Transverse colon (tissue), 4 donors: Measurements from ENCODE around the gene CEP152. TPM values are rescaled to one million over a fixed set of nuclear protein-coding genes. Genes with fewer than 3 reads are reported as not detected.

Source experiments
- DNase-seq: peaks from one replicate; pipeline ENCODE4 v3.0.0-alpha.2; 2019
- H3K27ac ChIP-seq, 4 donors: fragments of 200-600 bp; sonication (generic); 2 replicates each; pipeline ENCODE4 v1.5.1; 2016 to 2018; ENCODE audit warnings: inconsistent platforms in 4 of 4
- H3K27me3 ChIP-seq: fragments of 200-600 bp; sonication (generic); 2 replicates; pipeline ENCODE4 v1.5.1; 2017; ENCODE audit warnings: inconsistent platforms
- H3K36me3 ChIP-seq, 4 donors: fragments of 200-600 bp; sonication (generic); 2 replicates each; pipeline ENCODE4 v1.5.1; 2017 to 2019; ENCODE audit warnings: inconsistent platforms in 4 of 4
- H3K4me1 ChIP-seq, 4 donors: fragments of 200-600 bp; sonication (generic); 2 replicates each; pipeline ENCODE4 v1.5.1; 2017 to 2020; ENCODE audit warnings: inconsistent platforms in 4 of 4
- H3K4me3 ChIP-seq, 4 donors: fragments of 200-600 bp; sonication (generic); 1 replicate in 1 of 4; 2 replicates in 3 of 4; pipeline versions ENCODE4 v1.5.1 to v1.6.1; 2017 to 2019; ENCODE audit warnings: inconsistent platforms in 4 of 4
- H3K9me3 ChIP-seq, 2 donors: fragments of 200-600 bp; sonication (generic); 2 replicates each; pipeline ENCODE4 v1.5.1; 2017 to 2019; ENCODE audit warnings: inconsistent platforms in 2 of 2
- CTCF ChIP-seq, 5 experiments: fragments of 200-600 bp in 3 of 5; fragments of 450-650 bp in 2 of 5; sonication (generic) in 3 of 5; IDR thresholded peaks; 1 replicate in 2 of 5; 2 replicates in 3 of 5; pipeline ENCODE4 v1.5.1; 2016 to 2017; ENCODE audit warnings: antibody characterized with exemption in 5 of 5, inconsistent platforms in 3 of 5, mild to moderate bottlenecking in 2 of 5, moderate library complexity in 1 of 5
- EP300 ChIP-seq: sonication (generic); formaldehyde crosslinking; IDR thresholded peaks from one replicate; pipeline ENCODE4 v1.6.1; 2017; ENCODE audit warnings: antibody characterized with exemption, low read depth
- POLR2A ChIP-seq: fragments of 450-650 bp; IDR thresholded peaks from one replicate; pipeline ENCODE4 v1.6.1; 2016; ENCODE audit warnings: antibody characterized with exemption, mild to moderate bottlenecking, moderate library complexity
- POLR2AphosphoS5 ChIP-seq, 3 donors: sonication (generic); formaldehyde crosslinking; IDR thresholded peaks; one replicate each; pipeline ENCODE4 v1.6.1; 2016; ENCODE audit warnings: antibody characterized with exemption in 3 of 3
- WGBS, 2 donors: methylation state at CpG; one replicate each; pipeline ENCODE4 v1.1.5; 2018; ENCODE audit warnings: low coverage in 1 of 2; 5-methylcytosine and 5-hydroxymethylcytosine counted together
- in situ Hi-C, 4 donors: fragments of 200-750 bp; cut with MboI; loops; one replicate each; pipeline versions ENCODE4 v1.15.0 to v1.15.1; 2017; ENCODE audit warnings: low sequenced_read_pairs in 3 of 4, low pct_ligation_motif_present in 1 of 4, low pct_unique_long_range_greater_than_20kb in 1 of 4
- intact Hi-C: fragments of 100-400 bp; cut with DNase I; formaldehyde crosslinking; loops from one replicate; pipeline ENCODE4 v1.15.1; 2023; ENCODE audit warnings: low total_unique reads
- total RNA-seq, 4 donors: library from RNA; depleted of rRNA; stranded (reverse); fragments of >200 nt; gene quantifications; one replicate each; pipeline ENCODE4 v1.1.0, GENCODE V29; 2016

Gene CEP152
- total RNA-seq, 4 donors from 2014 or later = 3.4 to 16.7 (median 9.8) TPM

- TF ChIP-seq POLR2A = no peak
- TF ChIP-seq POLR2AphosphoS5 (IDR thresholded peaks at IDR 0.05) = no peak
- TF ChIP-seq CTCF (IDR thresholded peaks at IDR 0.05) = no peak
- TF ChIP-seq EP300 = no peak
- Histone ChIP-seq H3K9me3 (no peaks in the 10 kb centered on the region), H3K4me1 (no peaks in the 10 kb centered on the region), H3K4me3 (no peak overlapping the region), H3K27me3 (no peaks in the 10 kb centered on the region), H3K27ac (no peak overlapping the region), H3K36me3 (peaks cover 0 to 4% (median 0%) of the 10 kb centered on the region in 4 donors)
- in situ Hi-C loops (no loop called here), intact Hi-C loops (no loop called here)
- 86 to 88% methylated on average over 1 of the region's 1 CpG for WGBS, 2 donors
- DNase-seq = no peak
These were observed 36.4 kb downstream of the CEP152 start for GRCh38 chr15:48774484-48774883.

- Histone ChIP-seq H3K4me1 (no peaks in the 10 kb centered on the region), H3K9me3 (no peaks in the 10 kb centered on the region), H3K27ac (no peak overlapping the region), H3K27me3 (no peaks in the 10 kb centered on the region), H3K36me3 (peaks cover 0 to 23% (median 0%) of the 10 kb centered on the region in 4 donors), H3K4me3 (no peak overlapping the region)
- in situ Hi-C loops (no loop called here), intact Hi-C loops (no loop called here)
- 76 to 92% methylated on average over 3 to 4 of the region's 4 CpGs for whole genome bisulfite sequencing, 2 donors
- TF ChIP-seq POLR2A (no peak), EP300 (no peak), CTCF (IDR thresholded peaks at IDR 0.05) (no peak), POLR2AphosphoS5 (IDR thresholded peaks at IDR 0.05) (no peak)
- peak; percentile 15 for DNase-seq
These were observed 44.7 kb downstream of the CEP152 start for GRCh38 chr15:48766196-48766595.

GRCh38 chr15:48765022-48765421 is 45.8 kb downstream of the CEP152 start:
- no peaks in the 10 kb centered on the region for H3K4me1 ChIP-seq
- intact Hi-C loops = no loop called here
- DNase-seq = no peak
- no peak for TF ChIP-seq POLR2A
- no peak for TF ChIP-seq EP300
- no peak for TF ChIP-seq POLR2AphosphoS5 (IDR thresholded peaks at IDR 0.05)
- TF ChIP-seq CTCF (IDR thresholded peaks at IDR 0.05) = no peak
- 66 to 84% methylated on average over 4 of the region's 4 CpGs for WGBS, 2 donors
- no peak overlapping the region for H3K4me3 ChIP-seq
- H3K27ac ChIP-seq = no peak overlapping the region
- H3K9me3 ChIP-seq = no peaks in the 10 kb centered on the region
- in situ Hi-C loops = no loop called here
- H3K36me3 ChIP-seq = peaks cover 0 to 26% (median 0%) of the 10 kb centered on the region in 4 donors
- no peaks in the 10 kb centered on the region for H3K27me3 ChIP-seq

- DNase-seq = no peak
- Histone ChIP-seq H3K36me3 (peaks cover 0 to 21% (median 0%) of the 10 kb centered on the region in 4 donors), H3K4me3 (no peak overlapping the region), H3K27ac (no peak overlapping the region), H3K27me3 (no peaks in the 10 kb centered on the region), H3K4me1 (no peaks in the 10 kb centered on the region), H3K9me3 (no peaks in the 10 kb centered on the region)
- TF ChIP-seq EP300 = no peak
- no peak for TF ChIP-seq POLR2A
- no peak for TF ChIP-seq CTCF (IDR thresholded peaks at IDR 0.05)
- no peak for TF ChIP-seq POLR2AphosphoS5 (IDR thresholded peaks at IDR 0.05)
- in situ Hi-C loops (no loop called here), intact Hi-C loops (no loop called here)
- 81 to 84% methylated on average over 2 of the region's 2 CpGs for WGBS, 2 donors
These were observed 49.3 kb downstream of the CEP152 start for GRCh38 chr15:48761393-48762158.
